K562 (cell line): Measurements from ENCODE around the gene MICOS13. TPM values are rescaled to one million over a fixed set of nuclear protein-coding genes. Genes with fewer than 3 reads are reported as not detected.

Experiments used
- BCOR ChIP-seq: fragments of 450-650 bp; IDR thresholded peaks from 2 replicates; pipeline ENCODE4 v1.6.1; 2016
- GABPB2 ChIP-seq: fragments of 250-450 bp; sonication (Bioruptor Pico); conservative IDR thresholded peaks from 2 replicates; pipeline ENCODE4 v1.5.1; 2021; ENCODE audit warnings: mild to moderate bottlenecking
- MBD2 ChIP-seq: sonication (generic); IDR thresholded peaks from 2 replicates; pipeline ENCODE4 v1.6.1; 2016; ENCODE audit warnings: low read depth, borderline replicate concordance
- MYC ChIP-seq, 2 experiments: fragments of 250-450 bp in 1 of 2; sonication (Bioruptor Pico) in 1 of 2; IDR thresholded peaks; 2 replicates each; pipeline versions ENCODE4 v1.5.1 to v1.6.1; 2012 to 2021; ENCODE audit warnings: low read depth in 2 of 2, borderline replicate concordance in 1 of 2, improper control_type of control experiment in 1 of 2, low read length in 1 of 2, mild to moderate bottlenecking in 1 of 2, moderate library complexity in 1 of 2
- PRMT5 ChIP-seq: sonication (generic); formaldehyde crosslinking; IDR thresholded peaks from 2 replicates; pipeline ENCODE4 v1.5.0; 2020; ENCODE audit warnings: missing genetic modification reagents
- PTBP1 ChIP-seq: fragments of 200-400 bp; formaldehyde crosslinking; IDR thresholded peaks from 2 replicates; pipeline ENCODE4 v1.6.1; 2017; ENCODE audit warnings: low read depth, low read length
- SIRT6 ChIP-seq: IDR thresholded peaks from one replicate; pipeline ENCODE4 v1.6.1; 2012; ENCODE audit warnings: low read depth, mild to moderate bottlenecking, control low read depth, inconsistent platforms, low read length, moderate library complexity
- TAF1 ChIP-seq: IDR thresholded peaks from 2 replicates; pipeline ENCODE4 v1.6.1; 2011; ENCODE audit warnings: mild to moderate bottlenecking, low read length, moderate library complexity; ENCODE audit not compliant: insufficient read depth, control insufficient read depth, severe bottlenecking; ENCODE audit errors: extremely low read depth
- ZBTB17 ChIP-seq: fragments of 450-650 bp; formaldehyde crosslinking; IDR thresholded peaks from 2 replicates; pipeline ENCODE4 v1.4.0; 2020; ENCODE audit warnings: mild to moderate bottlenecking
- ZNF431 ChIP-seq: sonication (generic); formaldehyde crosslinking; IDR thresholded peaks from 2 replicates; pipeline ENCODE4 v1.8.0; 2022; ENCODE audit warnings: mild to moderate bottlenecking, missing genetic modification reagents
- polyA plus RNA-seq, 8 experiments: library from polyadenylated mRNA; depleted of rRNA in 4 of 8; stranded (reverse) in 5 of 8; unstranded in 3 of 8; fragments of >200 nt; fragmentation: Nextera tagmentation in 2 of 8; fragmentation: Illumina TruSeq in 1 of 8; extraction: Ambion mirVana in 2 of 8; extraction: Trizol in 1 of 8; gene quantifications; 2 replicates each; pipeline versions ENCODE4 v1.2.1 to v1.2.3, GENCODE V29; 2011 to 2014; ENCODE audit warnings: inconsistent platforms in 1 of 8, missing spikeins in 1 of 8
- total RNA-seq, 7 experiments: library from RNA; depleted of rRNA in 6 of 7; stranded (reverse); fragments of >200 nt in 6 of 7; fragmentation: Illumina TruSeq in 2 of 7; extraction: Trizol in 2 of 7; gene quantifications; 2 replicates each; pipeline versions ENCODE4 v1.2.1 to v1.2.3, GENCODE V29; 2011 to 2021; ENCODE audit warnings: low replicate concordance in 1 of 7
- TF ChIP-seq, protein P1 (sequence below): fragments of 200-800 bp; sonication (Bioruptor generic); IDR thresholded peaks from 2 replicates; pipeline ENCODE4 v1.6.1; 2016; ENCODE audit warnings: missing genetic modification characterization, missing compliant biosample characterization
- TF ChIP-seq, protein P2 (sequence below): sonication (generic); formaldehyde crosslinking; IDR thresholded peaks from 2 replicates; pipeline ENCODE4 v1.8.0; 2022; ENCODE audit warnings: mild to moderate bottlenecking, missing genetic modification reagents, borderline replicate concordance
- TF ChIP-seq, protein P3 (sequence below), 3 experiments: fragments of 200-800 bp in 1 of 3; sonication (Bioruptor generic) in 1 of 3; sonication (generic) in 1 of 3; formaldehyde crosslinking in 1 of 3; IDR thresholded peaks; 2 replicates each; pipeline versions ENCODE4 v1.6.1 to v1.8.0; 2016 to 2022; ENCODE audit warnings: mild to moderate bottlenecking in 2 of 3, missing compliant biosample characterization in 2 of 3, missing genetic modification characterization in 2 of 3, missing genetic modification reagents in 1 of 3

The MICOS13 gene
- total and polyA plus RNA-seq, 9 of the 15 experiments (the other 6 are each of a cell fraction or from before 2014, with no cell fraction given), result 15.5 to 220 (median 49.4) TPM

DNA sequence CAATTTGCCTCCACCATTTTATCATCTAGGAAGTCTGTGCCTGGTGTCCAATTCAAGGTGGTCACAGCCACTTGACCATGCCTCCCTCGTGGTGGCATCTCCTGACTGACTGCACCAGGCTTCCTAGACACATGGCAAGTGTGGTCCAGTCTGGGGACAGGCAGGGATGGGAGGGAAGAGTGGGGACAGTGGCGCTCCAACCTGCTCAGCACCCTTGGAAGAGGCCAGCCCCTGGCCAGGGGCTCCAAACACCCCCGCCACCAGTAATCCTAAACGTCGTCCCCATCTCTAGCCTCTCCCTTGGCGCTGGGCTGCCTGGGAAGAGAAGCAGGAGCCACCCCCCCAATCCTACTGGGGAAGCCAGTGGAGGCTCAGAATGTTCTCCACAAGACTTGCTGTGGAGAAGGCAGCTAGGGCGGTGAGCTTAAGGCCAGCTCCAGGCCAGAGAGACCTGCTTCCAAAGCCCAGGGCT is 12.4 kb upstream of the MICOS13 start (continued):
- TF ChIP-seq, protein P1, sequence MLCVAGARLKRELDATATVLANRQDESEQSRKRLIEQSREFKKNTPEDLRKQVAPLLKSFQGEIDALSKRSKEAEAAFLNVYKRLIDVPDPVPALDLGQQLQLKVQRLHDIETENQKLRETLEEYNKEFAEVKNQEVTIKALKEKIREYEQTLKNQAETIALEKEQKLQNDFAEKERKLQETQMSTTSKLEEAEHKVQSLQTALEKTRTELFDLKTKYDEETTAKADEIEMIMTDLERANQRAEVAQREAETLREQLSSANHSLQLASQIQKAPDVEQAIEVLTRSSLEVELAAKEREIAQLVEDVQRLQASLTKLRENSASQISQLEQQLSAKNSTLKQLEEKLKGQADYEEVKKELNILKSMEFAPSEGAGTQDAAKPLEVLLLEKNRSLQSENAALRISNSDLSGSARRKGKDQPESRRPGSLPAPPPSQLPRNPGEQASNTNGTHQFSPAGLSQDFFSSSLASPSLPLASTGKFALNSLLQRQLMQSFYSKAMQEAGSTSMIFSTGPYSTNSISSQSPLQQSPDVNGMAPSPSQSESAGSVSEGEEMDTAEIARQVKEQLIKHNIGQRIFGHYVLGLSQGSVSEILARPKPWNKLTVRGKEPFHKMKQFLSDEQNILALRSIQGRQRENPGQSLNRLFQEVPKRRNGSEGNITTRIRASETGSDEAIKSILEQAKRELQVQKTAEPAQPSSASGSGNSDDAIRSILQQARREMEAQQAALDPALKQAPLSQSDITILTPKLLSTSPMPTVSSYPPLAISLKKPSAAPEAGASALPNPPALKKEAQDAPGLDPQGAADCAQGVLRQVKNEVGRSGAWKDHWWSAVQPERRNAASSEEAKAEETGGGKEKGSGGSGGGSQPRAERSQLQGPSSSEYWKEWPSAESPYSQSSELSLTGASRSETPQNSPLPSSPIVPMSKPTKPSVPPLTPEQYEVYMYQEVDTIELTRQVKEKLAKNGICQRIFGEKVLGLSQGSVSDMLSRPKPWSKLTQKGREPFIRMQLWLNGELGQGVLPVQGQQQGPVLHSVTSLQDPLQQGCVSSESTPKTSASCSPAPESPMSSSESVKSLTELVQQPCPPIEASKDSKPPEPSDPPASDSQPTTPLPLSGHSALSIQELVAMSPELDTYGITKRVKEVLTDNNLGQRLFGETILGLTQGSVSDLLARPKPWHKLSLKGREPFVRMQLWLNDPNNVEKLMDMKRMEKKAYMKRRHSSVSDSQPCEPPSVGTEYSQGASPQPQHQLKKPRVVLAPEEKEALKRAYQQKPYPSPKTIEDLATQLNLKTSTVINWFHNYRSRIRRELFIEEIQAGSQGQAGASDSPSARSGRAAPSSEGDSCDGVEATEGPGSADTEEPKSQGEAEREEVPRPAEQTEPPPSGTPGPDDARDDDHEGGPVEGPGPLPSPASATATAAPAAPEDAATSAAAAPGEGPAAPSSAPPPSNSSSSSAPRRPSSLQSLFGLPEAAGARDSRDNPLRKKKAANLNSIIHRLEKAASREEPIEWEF (CRISPR knock-in tag), result no peak
- TF ChIP-seq TAF1 (no peak), SIRT6 (peak; percentile 93), ZNF431 (CRISPR knock-in tag) (peak; percentile 25; the same call in 1 of the 2 replicates), MBD2 (0 out of 2 replicates have a peak, but pooled peaks have one; percentile 11), PRMT5 (CRISPR knock-in tag) (no peak), MYC (IDR thresholded peaks at IDR 0.05; ENCODE audit: low read depth, low read length) (no peak), MYC (CRISPR knock-in tag; IDR thresholded peaks at IDR 0.05; ENCODE audit: borderline replicate concordance, low read depth) (no peak), ZBTB17 (CRISPR knock-in tag) (peak; percentile 9; the same call in 1 of the 2 replicates), PTBP1 (peak; percentile 77; the same call in 1 of the 2 replicates), GABPB2 (CRISPR knock-in tag) (no peak), BCOR (no peak)
- TF ChIP-seq, protein P2, sequence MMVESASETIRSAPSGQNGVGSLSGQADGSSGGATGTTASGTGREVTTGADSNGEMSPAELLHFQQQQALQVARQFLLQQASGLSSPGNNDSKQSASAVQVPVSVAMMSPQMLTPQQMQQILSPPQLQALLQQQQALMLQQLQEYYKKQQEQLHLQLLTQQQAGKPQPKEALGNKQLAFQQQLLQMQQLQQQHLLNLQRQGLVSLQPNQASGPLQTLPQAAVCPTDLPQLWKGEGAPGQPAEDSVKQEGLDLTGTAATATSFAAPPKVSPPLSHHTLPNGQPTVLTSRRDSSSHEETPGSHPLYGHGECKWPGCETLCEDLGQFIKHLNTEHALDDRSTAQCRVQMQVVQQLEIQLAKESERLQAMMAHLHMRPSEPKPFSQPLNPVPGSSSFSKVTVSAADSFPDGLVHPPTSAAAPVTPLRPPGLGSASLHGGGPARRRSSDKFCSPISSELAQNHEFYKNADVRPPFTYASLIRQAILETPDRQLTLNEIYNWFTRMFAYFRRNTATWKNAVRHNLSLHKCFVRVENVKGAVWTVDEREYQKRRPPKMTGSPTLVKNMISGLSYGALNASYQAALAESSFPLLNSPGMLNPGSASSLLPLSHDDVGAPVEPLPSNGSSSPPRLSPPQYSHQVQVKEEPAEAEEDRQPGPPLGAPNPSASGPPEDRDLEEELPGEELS (CRISPR knock-in tag), result 0 out of 2 replicates have a peak, but pooled peaks have one; percentile 77
- TF ChIP-seq, protein P3, sequence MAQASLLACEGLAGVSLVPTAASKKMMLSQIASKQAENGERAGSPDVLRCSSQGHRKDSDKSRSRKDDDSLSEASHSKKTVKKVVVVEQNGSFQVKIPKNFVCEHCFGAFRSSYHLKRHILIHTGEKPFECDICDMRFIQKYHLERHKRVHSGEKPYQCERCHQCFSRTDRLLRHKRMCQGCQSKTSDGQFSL (CRISPR knock-in tag; IDR thresholded peaks at IDR 0.05), result peak; percentile 82
- TF ChIP-seq, protein P3 (tag; IDR thresholded peaks at IDR 0.05), result peak in 1 of 2 experiments; percentile 45; a peak in 2 of 4 replicates
